ENCODE results near the gene DES. TPM values are rescaled to one million over a fixed set of nuclear protein-coding genes. Genes with fewer than 3 reads are reported as not detected.

Gene DES
- total RNA-seq, 4 donors from 2014 or later: 578 to 3,551 (median 1,628) TPM

GRCh38 chr2:219448099-219448775, 30.1 kb downstream of the DES start:
- Histone ChIP-seq H3K27me3 (no peaks in the 10 kb centered on the region), H3K36me3 (no peaks in the 10 kb centered on the region), H3K4me3 (no peak overlapping the region), H3K27ac (peak overlapping the region; percentile 97 to 98), H3K4me1 (peaks cover 12 to 18% of the 10 kb centered on the region in 2 donors), H3K9me3 (no peaks in the 10 kb centered on the region)
- intact Hi-C loops (cut with DNase I; ENCODE audit: low total_unique reads): no loop called here
- TF ChIP-seq, protein P1, sequence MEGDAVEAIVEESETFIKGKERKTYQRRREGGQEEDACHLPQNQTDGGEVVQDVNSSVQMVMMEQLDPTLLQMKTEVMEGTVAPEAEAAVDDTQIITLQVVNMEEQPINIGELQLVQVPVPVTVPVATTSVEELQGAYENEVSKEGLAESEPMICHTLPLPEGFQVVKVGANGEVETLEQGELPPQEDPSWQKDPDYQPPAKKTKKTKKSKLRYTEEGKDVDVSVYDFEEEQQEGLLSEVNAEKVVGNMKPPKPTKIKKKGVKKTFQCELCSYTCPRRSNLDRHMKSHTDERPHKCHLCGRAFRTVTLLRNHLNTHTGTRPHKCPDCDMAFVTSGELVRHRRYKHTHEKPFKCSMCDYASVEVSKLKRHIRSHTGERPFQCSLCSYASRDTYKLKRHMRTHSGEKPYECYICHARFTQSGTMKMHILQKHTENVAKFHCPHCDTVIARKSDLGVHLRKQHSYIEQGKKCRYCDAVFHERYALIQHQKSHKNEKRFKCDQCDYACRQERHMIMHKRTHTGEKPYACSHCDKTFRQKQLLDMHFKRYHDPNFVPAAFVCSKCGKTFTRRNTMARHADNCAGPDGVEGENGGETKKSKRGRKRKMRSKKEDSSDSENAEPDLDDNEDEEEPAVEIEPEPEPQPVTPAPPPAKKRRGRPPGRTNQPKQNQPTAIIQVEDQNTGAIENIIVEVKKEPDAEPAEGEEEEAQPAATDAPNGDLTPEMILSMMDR (IDR thresholded peaks at IDR 0.05): no peak
- TF ChIP-seq POLR2A (IDR thresholded peaks at IDR 0.05): no peak
- no peak for DNase-seq

- H3K4me3 ChIP-seq: peak overlapping the region in 1 of 2 donors; percentile 14
- no peaks in the 10 kb centered on the region for H3K36me3 ChIP-seq
- H3K27ac ChIP-seq: peak overlapping the region; percentile 97 to 98
- H3K27me3 ChIP-seq: no peaks in the 10 kb centered on the region
- intact Hi-C loops (cut with DNase I; ENCODE audit: low total_unique reads): no loop called here
- no peaks in the 10 kb centered on the region for H3K9me3 ChIP-seq
- TF ChIP-seq POLR2A (IDR thresholded peaks at IDR 0.05): no peak
- TF ChIP-seq, protein P1 (IDR thresholded peaks at IDR 0.05): no peak
- no peak for DNase-seq
- H3K4me1 ChIP-seq: peaks cover 14 to 18% of the 10 kb centered on the region in 2 donors
These were observed 30.7 kb downstream of the DES start for GRCh38 chr2:219448776-219449341.

- TF ChIP-seq, protein P1 (IDR thresholded peaks at IDR 0.05): no peak
- TF ChIP-seq POLR2A (IDR thresholded peaks at IDR 0.05): no peak
- intact Hi-C loops (cut with DNase I; ENCODE audit: low total_unique reads): no loop called here
- no peaks in the 10 kb centered on the region for H3K27me3 ChIP-seq
- no peak for DNase-seq
- H3K36me3 ChIP-seq: no peaks in the 10 kb centered on the region
- H3K4me3 ChIP-seq: peak overlapping the region in 1 of 2 donors; percentile 14
- H3K4me1 ChIP-seq: peaks cover 18% of the 10 kb centered on the region in 2 donors
- no peaks in the 10 kb centered on the region for H3K9me3 ChIP-seq
- H3K27ac ChIP-seq: peak overlapping the region; percentile 97 to 98
These were observed 31.4 kb downstream of the DES start for GRCh38 chr2:219449609-219450008.

GRCh38 chr2:219451661-219452360, 33.6 kb downstream of the DES start:
- peak; percentile 77 to 88 for DNase-seq
- Histone ChIP-seq H3K4me1 (peaks cover 11 to 18% of the 10 kb centered on the region in 2 donors), H3K9me3 (no peaks in the 10 kb centered on the region), H3K27me3 (no peaks in the 10 kb centered on the region), H3K4me3 (no peak overlapping the region), H3K27ac (peak overlapping the region; percentile 97 to 98), H3K36me3 (no peaks in the 10 kb centered on the region)
- TF ChIP-seq, protein P1 (IDR thresholded peaks at IDR 0.05): no peak
- no peak for TF ChIP-seq POLR2A (IDR thresholded peaks at IDR 0.05)
- intact Hi-C loops (cut with DNase I; ENCODE audit: low total_unique reads): no loop called here

Data from uterus (tissue), 4 donors.